ENCODE measurements around the gene ZFAND3.

DNA sequence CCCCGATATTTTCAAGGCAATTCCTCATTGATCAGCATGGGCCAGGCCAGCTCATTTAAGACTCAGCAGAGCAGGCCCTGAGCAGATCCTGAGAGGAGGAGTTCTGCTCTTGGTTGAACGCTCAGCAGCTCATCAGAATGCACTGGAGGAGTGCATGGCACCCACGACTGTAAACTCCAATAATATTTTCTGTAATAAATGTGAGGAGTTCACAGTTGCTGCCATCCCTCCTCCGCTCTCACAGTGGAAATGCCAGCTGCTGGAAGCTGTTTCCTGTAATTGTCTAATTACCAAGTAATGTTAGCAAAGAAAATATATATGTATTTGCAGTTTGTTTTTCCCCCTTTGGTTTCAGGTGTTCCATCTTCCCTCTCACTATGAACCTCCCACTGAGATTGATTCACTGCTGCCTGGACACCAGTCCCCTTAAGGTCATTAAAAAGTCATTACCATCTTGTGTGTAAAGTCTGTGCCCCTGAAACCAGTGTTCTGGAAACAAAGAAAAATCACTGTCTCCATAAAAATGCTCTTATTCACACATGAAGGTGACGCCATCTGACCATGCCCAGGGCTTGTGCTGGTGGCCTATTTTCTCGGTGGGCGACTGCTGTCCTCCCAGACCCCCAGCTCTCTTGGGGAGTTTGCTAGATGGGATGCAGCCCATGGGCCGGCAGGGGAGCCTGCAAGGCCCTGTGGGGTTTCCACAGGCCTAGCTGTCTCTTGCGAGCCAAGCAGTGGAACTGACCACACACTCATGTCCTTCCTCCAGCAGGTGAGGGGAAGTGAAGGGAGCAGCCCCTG, 374.2 kb downstream of the ZFAND3 start:
- TF ChIP-seq, protein P1, sequence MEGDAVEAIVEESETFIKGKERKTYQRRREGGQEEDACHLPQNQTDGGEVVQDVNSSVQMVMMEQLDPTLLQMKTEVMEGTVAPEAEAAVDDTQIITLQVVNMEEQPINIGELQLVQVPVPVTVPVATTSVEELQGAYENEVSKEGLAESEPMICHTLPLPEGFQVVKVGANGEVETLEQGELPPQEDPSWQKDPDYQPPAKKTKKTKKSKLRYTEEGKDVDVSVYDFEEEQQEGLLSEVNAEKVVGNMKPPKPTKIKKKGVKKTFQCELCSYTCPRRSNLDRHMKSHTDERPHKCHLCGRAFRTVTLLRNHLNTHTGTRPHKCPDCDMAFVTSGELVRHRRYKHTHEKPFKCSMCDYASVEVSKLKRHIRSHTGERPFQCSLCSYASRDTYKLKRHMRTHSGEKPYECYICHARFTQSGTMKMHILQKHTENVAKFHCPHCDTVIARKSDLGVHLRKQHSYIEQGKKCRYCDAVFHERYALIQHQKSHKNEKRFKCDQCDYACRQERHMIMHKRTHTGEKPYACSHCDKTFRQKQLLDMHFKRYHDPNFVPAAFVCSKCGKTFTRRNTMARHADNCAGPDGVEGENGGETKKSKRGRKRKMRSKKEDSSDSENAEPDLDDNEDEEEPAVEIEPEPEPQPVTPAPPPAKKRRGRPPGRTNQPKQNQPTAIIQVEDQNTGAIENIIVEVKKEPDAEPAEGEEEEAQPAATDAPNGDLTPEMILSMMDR (IDR thresholded peaks at IDR 0.05; ENCODE audit: poor library complexity): no peak
- no peak for TF ChIP-seq EZH2 (IDR thresholded peaks at IDR 0.05; ENCODE audit: borderline replicate concordance)

Measured in hepatocyte (in vitro differentiated cells).